Keratinocyte (primary cell): ENCODE results near the gene CHIT1. TPM values are rescaled to one million over a fixed set of nuclear protein-coding genes. Genes with fewer than 3 reads are reported as not detected.

Experiments used
- DNase-seq: peaks from one replicate; pipeline ENCODE4 v3.0.0-alpha.2; 2011; ENCODE audit warnings: low read depth, missing footprints, low spot score
- FAIRE-seq: peaks from 2 replicates; lab custom pipeline; 2011; peaks lifted over from hg19 to GRCh38; lab: Jason Lieb, UNC
- H2AFZ ChIP-seq: 2 replicates; pipeline ENCODE4 v1.6.0; 2012; ENCODE audit warnings: low read length, control low read depth, inconsistent platforms; ENCODE audit not compliant: control insufficient read depth
- H3K27ac ChIP-seq: 2 replicates; pipeline ENCODE4 v1.5.1; 2011; ENCODE audit warnings: low read length; ENCODE audit not compliant: control insufficient read depth, insufficient read depth
- H3K27me3 ChIP-seq: 3 replicates; pipeline ENCODE4 v1.6.0; 2011; ENCODE audit warnings: low read length; ENCODE audit not compliant: control insufficient read depth, insufficient read depth; ENCODE audit errors: extremely low read depth
- H3K36me3 ChIP-seq, 2 experiments: 2 replicates in 1 of 2; 3 replicates in 1 of 2; pipeline ENCODE4 v1.5.1; 2011; ENCODE audit warnings: low read length in 2 of 2, mild to moderate bottlenecking in 1 of 2; ENCODE audit not compliant: control insufficient read depth in 2 of 2, insufficient read depth in 2 of 2; ENCODE audit errors: extremely low read depth in 1 of 2
- H3K4me1 ChIP-seq: 3 replicates; pipeline ENCODE4 v1.5.1; 2011; ENCODE audit warnings: low read length; ENCODE audit not compliant: control insufficient read depth, insufficient read depth; ENCODE audit errors: extremely low read depth
- H3K4me2 ChIP-seq: 3 replicates; pipeline ENCODE4 v1.6.0; 2011; ENCODE audit warnings: low read depth, low read length; ENCODE audit not compliant: control insufficient read depth, insufficient read depth; ENCODE audit errors: extremely low read depth
- H3K4me3 ChIP-seq, 3 experiments: fragments of 200-600 bp in 1 of 3; sonication (generic) in 1 of 3; 2 replicates in 2 of 3; 3 replicates in 1 of 3; pipeline ENCODE4 v1.5.1; 2011 to 2016; ENCODE audit warnings: low read length in 3 of 3, mild to moderate bottlenecking in 3 of 3, control low read depth in 2 of 3, inconsistent platforms in 1 of 3, low read depth in 1 of 3, mixed read lengths in 1 of 3, mixed run types in 1 of 3, moderate library complexity in 1 of 3; ENCODE audit not compliant: control insufficient read depth in 2 of 3, insufficient read depth in 2 of 3; ENCODE audit errors: extremely low read depth in 1 of 3
- H3K79me2 ChIP-seq: 2 replicates; pipeline ENCODE4 v1.6.0; 2012; ENCODE audit warnings: low read length; ENCODE audit not compliant: control insufficient read depth, insufficient read depth
- H3K9ac ChIP-seq: 3 replicates; pipeline ENCODE4 v1.6.0; 2011; ENCODE audit warnings: low read length; ENCODE audit not compliant: control insufficient read depth, insufficient read depth; ENCODE audit errors: extremely low read depth
- H3K9me1 ChIP-seq: 3 replicates; pipeline ENCODE4 v1.6.0; 2011; ENCODE audit warnings: low read length; ENCODE audit not compliant: control insufficient read depth, insufficient read depth; ENCODE audit errors: extremely low read depth
- H3K9me3 ChIP-seq: 2 replicates; pipeline ENCODE4 v1.5.1; 2012; ENCODE audit warnings: low read depth, low read length; ENCODE audit not compliant: control insufficient read depth
- H4K20me1 ChIP-seq: 3 replicates; pipeline ENCODE4 v1.6.0; 2011; ENCODE audit warnings: low read length; ENCODE audit not compliant: control insufficient read depth, insufficient read depth; ENCODE audit errors: extremely low read depth
- EZH2 ChIP-seq: IDR thresholded peaks from one replicate; pipeline ENCODE4 v1.6.1; 2012; ENCODE audit warnings: inconsistent platforms, mild to moderate bottlenecking, low read length, moderate library complexity
- dilution Hi-C: fragments of 300-500 bp; cut with MboI; formaldehyde crosslinking; loops from one replicate; pipeline ENCODE4 v1.7.0; 2020; ENCODE audit warnings: low sequenced_read_pairs; ENCODE audit not compliant: extremely low pct_ligation_motif_present
- polyA plus RNA-seq, 5 experiments: library from polyadenylated mRNA; depleted of rRNA in 3 of 5; stranded (reverse) in 3 of 5; stranded (forward) in 1 of 5; unstranded in 1 of 5; fragments of >200 nt; gene quantifications; 1 replicate in 1 of 5; 2 replicates in 3 of 5; 3 replicates in 1 of 5; pipeline versions ENCODE4 v1.2.1 to v1.2.3, GENCODE V29; 2011 to 2012; ENCODE audit warnings: missing spikeins in 2 of 5, low read depth in 1 of 5, low replicate concordance in 1 of 5
- TF ChIP-seq, protein P1 (sequence below), 3 experiments: IDR thresholded peaks in 1 of 3; conservative IDR thresholded peaks in 1 of 3; optimal IDR thresholded peaks in 1 of 3; 2 replicates in 2 of 3; 3 replicates in 1 of 3; pipeline versions ENCODE3 to v1.5.1; 2011; ENCODE audit warnings: low read length in 3 of 3, mild to moderate bottlenecking in 3 of 3, moderate library complexity in 2 of 3, control low read depth in 1 of 3, inconsistent platforms in 1 of 3; ENCODE audit not compliant: insufficient read depth in 2 of 3; ENCODE audit errors: extremely low read depth in 1 of 3

Gene CHIT1
- polyA plus RNA-seq, 1 donor (not counting 4 experiments of a cell fraction or from before 2014, with no cell fraction given), result not detected

- H3K9me1 ChIP-seq, result no peaks in the 10 kb centered on the region
- no peak overlapping the region for H3K4me3 ChIP-seq
- no peaks in the 10 kb centered on the region for H4K20me1 ChIP-seq
- no peak for TF ChIP-seq EZH2
- no peak for DNase-seq
- no peak for FAIRE-seq
- no peak overlapping the region for H3K27ac ChIP-seq
- dilution Hi-C loops, result no loop called here
- no peaks in the 10 kb centered on the region for H3K36me3 ChIP-seq
- H3K4me2 ChIP-seq, result no peak overlapping the region
- H3K4me1 ChIP-seq, result no peaks in the 10 kb centered on the region
- no peaks in the 10 kb centered on the region for H3K9me3 ChIP-seq
- no peaks in the 10 kb centered on the region for H3K79me2 ChIP-seq
- H3K27me3 ChIP-seq, result peaks cover 5% of the 10 kb centered on the region
- no peak overlapping the region for H3K9ac ChIP-seq
- no peak overlapping the region for H2AFZ ChIP-seq
Observed at GRCh38 chr1:203206129-203206687, 23.3 kb downstream of the CHIT1 start.

GRCh38 chr1:203204756-203205155 lies 24.7 kb downstream of the CHIT1 start:
- dilution Hi-C loops, result no loop called here

More at GRCh38 chr1:203204756-203205155, 24.7 kb downstream of the CHIT1 start:
- H3K4me2 ChIP-seq, result no peak overlapping the region
- no peaks in the 10 kb centered on the region for H3K9me1 ChIP-seq
- peaks cover 5% of the 10 kb centered on the region for H3K27me3 ChIP-seq
- H3K36me3 ChIP-seq, result no peaks in the 10 kb centered on the region
- no peak overlapping the region for H3K9ac ChIP-seq
- H2AFZ ChIP-seq, result no peak overlapping the region
- no peaks in the 10 kb centered on the region for H3K4me1 ChIP-seq
- H3K9me3 ChIP-seq, result no peaks in the 10 kb centered on the region
- no peak overlapping the region for H3K4me3 ChIP-seq
- H3K27ac ChIP-seq, result no peak overlapping the region
- no peak for DNase-seq
- no peak for TF ChIP-seq EZH2
- TF ChIP-seq, protein P1, sequence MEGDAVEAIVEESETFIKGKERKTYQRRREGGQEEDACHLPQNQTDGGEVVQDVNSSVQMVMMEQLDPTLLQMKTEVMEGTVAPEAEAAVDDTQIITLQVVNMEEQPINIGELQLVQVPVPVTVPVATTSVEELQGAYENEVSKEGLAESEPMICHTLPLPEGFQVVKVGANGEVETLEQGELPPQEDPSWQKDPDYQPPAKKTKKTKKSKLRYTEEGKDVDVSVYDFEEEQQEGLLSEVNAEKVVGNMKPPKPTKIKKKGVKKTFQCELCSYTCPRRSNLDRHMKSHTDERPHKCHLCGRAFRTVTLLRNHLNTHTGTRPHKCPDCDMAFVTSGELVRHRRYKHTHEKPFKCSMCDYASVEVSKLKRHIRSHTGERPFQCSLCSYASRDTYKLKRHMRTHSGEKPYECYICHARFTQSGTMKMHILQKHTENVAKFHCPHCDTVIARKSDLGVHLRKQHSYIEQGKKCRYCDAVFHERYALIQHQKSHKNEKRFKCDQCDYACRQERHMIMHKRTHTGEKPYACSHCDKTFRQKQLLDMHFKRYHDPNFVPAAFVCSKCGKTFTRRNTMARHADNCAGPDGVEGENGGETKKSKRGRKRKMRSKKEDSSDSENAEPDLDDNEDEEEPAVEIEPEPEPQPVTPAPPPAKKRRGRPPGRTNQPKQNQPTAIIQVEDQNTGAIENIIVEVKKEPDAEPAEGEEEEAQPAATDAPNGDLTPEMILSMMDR (optimal IDR thresholded peaks at IDR 0.05 in 1 of 3, IDR thresholded peaks at IDR 0.05 in 1 of 3, conservative IDR thresholded peaks at IDR 0.05 in 1 of 3; ENCODE audit: extremely low read depth in 1 of 3, insufficient read depth in 2 of 3, low read length in 3 of 3), result no peak
- no peak for FAIRE-seq
- no peaks in the 10 kb centered on the region for H3K79me2 ChIP-seq
- no peaks in the 10 kb centered on the region for H4K20me1 ChIP-seq
